ENCODE results near the gene SRP9.
"Not testable (repeated sequence)": the region's sequence is repeated elsewhere in the genome, so short reads cannot be mapped to it uniquely, and the experiment has no call there.

GRCh38 chr1:225815090-225815489 lies 37.5 kb downstream of the SRP9 start:
- TF ChIP-seq, protein P1, sequence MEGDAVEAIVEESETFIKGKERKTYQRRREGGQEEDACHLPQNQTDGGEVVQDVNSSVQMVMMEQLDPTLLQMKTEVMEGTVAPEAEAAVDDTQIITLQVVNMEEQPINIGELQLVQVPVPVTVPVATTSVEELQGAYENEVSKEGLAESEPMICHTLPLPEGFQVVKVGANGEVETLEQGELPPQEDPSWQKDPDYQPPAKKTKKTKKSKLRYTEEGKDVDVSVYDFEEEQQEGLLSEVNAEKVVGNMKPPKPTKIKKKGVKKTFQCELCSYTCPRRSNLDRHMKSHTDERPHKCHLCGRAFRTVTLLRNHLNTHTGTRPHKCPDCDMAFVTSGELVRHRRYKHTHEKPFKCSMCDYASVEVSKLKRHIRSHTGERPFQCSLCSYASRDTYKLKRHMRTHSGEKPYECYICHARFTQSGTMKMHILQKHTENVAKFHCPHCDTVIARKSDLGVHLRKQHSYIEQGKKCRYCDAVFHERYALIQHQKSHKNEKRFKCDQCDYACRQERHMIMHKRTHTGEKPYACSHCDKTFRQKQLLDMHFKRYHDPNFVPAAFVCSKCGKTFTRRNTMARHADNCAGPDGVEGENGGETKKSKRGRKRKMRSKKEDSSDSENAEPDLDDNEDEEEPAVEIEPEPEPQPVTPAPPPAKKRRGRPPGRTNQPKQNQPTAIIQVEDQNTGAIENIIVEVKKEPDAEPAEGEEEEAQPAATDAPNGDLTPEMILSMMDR (IDR thresholded peaks at IDR 0.05) = not testable (repeated sequence)
- not testable (repeated sequence) for TF ChIP-seq POLR2A (IDR thresholded peaks at IDR 0.05)

All from upper lobe of left lung (tissue), 4 donors.